Adipose tissue (tissue), 3 donors: ENCODE results near the gene GPR158. TPM values are rescaled to one million over a fixed set of nuclear protein-coding genes. Genes with fewer than 3 reads are reported as not detected.

Experiments used
- H3K27ac ChIP-seq: one replicate; pipeline ENCODE4 v1.5.1; 2013; ENCODE audit warnings: low read depth, low read length
- WGBS, 3 donors: extraction: QIAGEN DNeasy Blood & Tissue Kit; methylation state at CpG; one replicate each; pipeline ENCODE4 v1.1.7; 2013; 5-methylcytosine and 5-hydroxymethylcytosine counted together
- polyA plus RNA-seq, 3 donors: library from polyadenylated mRNA; stranded (reverse); fragments of 200-250 nt; gene quantifications; one replicate each; pipeline ENCODE4 v1.2.3, GENCODE V29; 2013
- donor health status: healthy with polysubstance abuse.
- donor health status: Bipolar disorder and iron deficiency.
- donor health status: healthy.

The GPR158 gene
- polyA plus RNA-seq, 3 donors = under 0.01 to 0.19 (median 0.12) TPM

- WGBS, 3 donors = 41 to 80% (median 58%) methylated on average over 2 of the region's 2 CpGs
- no peak overlapping the region for H3K27ac ChIP-seq
Observed at GRCh38 chr10:25180801-25181200, 6.0 kb downstream of the GPR158 start.

- 79 to 82% (median 80%) methylated on average over 3 of the region's 3 CpGs for WGBS, 3 donors
- H3K27ac ChIP-seq = no peak overlapping the region
Observed at GRCh38 chr10:25182636-25183035, 7.8 kb downstream of the GPR158 start.

- 77 to 80% (median 78%) methylated on average over 5 of the region's 5 CpGs for WGBS, 3 donors
- no peak overlapping the region for H3K27ac ChIP-seq
Observed at GRCh38 chr10:25191162-25191895, 16.5 kb downstream of the GPR158 start.

- WGBS, 3 donors = 32 to 42% (median 36%) methylated on average over 1 of the region's 1 CpG
- no peak overlapping the region for H3K27ac ChIP-seq
Observed at GRCh38 chr10:25198151-25198550, 23.4 kb downstream of the GPR158 start.

- WGBS, 3 donors = 52 to 62% (median 59%) methylated on average over 4 of the region's 4 CpGs
- H3K27ac ChIP-seq = no peak overlapping the region
Observed at GRCh38 chr10:25206693-25207414, 32.1 kb downstream of the GPR158 start.

- H3K27ac ChIP-seq = no peak overlapping the region
- 32 to 81% (median 67%) methylated on average over 2 of the region's 2 CpGs for WGBS, 3 donors
Observed at GRCh38 chr10:25209618-25210017, 34.8 kb downstream of the GPR158 start.

GRCh38 chr10:25210265-25210664, 35.5 kb downstream of the GPR158 start:
- 77 to 83% (median 79%) methylated on average over 2 of the region's 2 CpGs for WGBS, 3 donors
- no peak overlapping the region for H3K27ac ChIP-seq

- 61 to 75% (median 65%) methylated on average over 1 of the region's 1 CpG for WGBS, 3 donors
- H3K27ac ChIP-seq = no peak overlapping the region
Observed at GRCh38 chr10:25220156-25220555, 45.4 kb downstream of the GPR158 start.

- no peak overlapping the region for H3K27ac ChIP-seq
- WGBS, 3 donors = 88 to 93% (median 91%) methylated on average over 7 of the region's 7 CpGs
Observed at GRCh38 chr10:25222085-25222660, 47.4 kb downstream of the GPR158 start.

GRCh38 chr10:25226775-25227682, 52.2 kb downstream of the GPR158 start:
- no peak overlapping the region for H3K27ac ChIP-seq
- WGBS, 3 donors = 28 to 34% (median 29%) methylated on average over 7 of the region's 7 CpGs

- WGBS, 3 donors = 62 to 79% (median 75%) methylated on average over 2 of the region's 2 CpGs
- no peak overlapping the region for H3K27ac ChIP-seq
Observed at GRCh38 chr10:25231751-25232150, 57.0 kb downstream of the GPR158 start.

- no peak overlapping the region for H3K27ac ChIP-seq
- 44 to 71% (median 52%) methylated on average over 2 of the region's 2 CpGs for WGBS, 3 donors
Observed at GRCh38 chr10:25232204-25232603, 57.4 kb downstream of the GPR158 start.

- 61 to 75% (median 62%) methylated on average over 1 of the region's 1 CpG for WGBS, 3 donors
- no peak overlapping the region for H3K27ac ChIP-seq
Observed at GRCh38 chr10:25245165-25245564, 70.4 kb downstream of the GPR158 start.

- H3K27ac ChIP-seq = no peak overlapping the region
- 85 to 93% (median 89%) methylated on average over 5 of the region's 5 CpGs for WGBS, 3 donors
Observed at GRCh38 chr10:25257646-25258045, 82.8 kb downstream of the GPR158 start.

GRCh38 chr10:25261110-25261509, 86.3 kb downstream of the GPR158 start:
- no peak overlapping the region for H3K27ac ChIP-seq
- WGBS, 3 donors = 16 to 41% (median 38%) methylated on average over 2 of the region's 2 CpGs

- 46 to 70% (median 64%) methylated on average over 5 of the region's 5 CpGs for WGBS, 3 donors
- no peak overlapping the region for H3K27ac ChIP-seq
Observed at GRCh38 chr10:25261558-25261957, 86.8 kb downstream of the GPR158 start.

- H3K27ac ChIP-seq = no peak overlapping the region
- WGBS, 3 donors = 19 to 69% (median 38%) methylated on average over 1 of the region's 1 CpG
Observed at GRCh38 chr10:25263931-25264330, 89.1 kb downstream of the GPR158 start.

GRCh38 chr10:25278180-25278579, 103.4 kb downstream of the GPR158 start:
- WGBS, 3 donors = 89 to 93% (median 91%) methylated on average over 1 of the region's 1 CpG
- H3K27ac ChIP-seq = no peak overlapping the region
